ENCODE data around the gene CDSN.
A peak's percentile ranks its signal among the peaks of the same experiment; 100 is the strongest.
"Not testable (repeated sequence)": the region's sequence is repeated elsewhere in the genome, so short reads cannot be mapped to it uniquely, and the experiment has no call there.

Gene CDSN

DNA sequence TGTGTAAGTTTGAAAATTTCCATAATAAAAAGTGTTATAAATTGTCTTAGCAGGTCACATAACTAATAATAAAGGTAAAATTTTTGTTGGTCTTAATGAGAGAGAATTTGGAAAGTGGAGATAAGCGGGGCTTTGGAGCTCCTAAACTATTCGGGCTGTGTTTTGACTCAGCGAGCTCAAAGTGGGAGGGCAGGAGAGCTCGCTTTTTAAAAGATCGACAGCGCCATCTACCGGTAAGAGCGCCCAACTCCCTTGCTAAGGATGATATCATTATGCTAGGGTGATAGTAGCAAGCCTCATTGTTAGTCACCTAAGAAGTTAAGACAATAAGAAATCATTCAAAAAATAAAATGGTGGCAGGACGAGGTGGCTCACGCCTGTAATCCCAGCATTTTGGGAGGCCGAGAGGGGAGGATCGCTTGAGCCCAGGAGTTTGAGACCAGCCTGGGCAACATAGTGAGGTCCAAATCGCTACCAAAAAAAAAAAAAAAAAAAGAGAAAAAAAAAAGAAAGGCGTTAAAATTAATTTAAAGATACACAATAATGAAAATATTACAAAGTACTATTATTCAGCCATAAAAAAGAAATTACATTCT, 32.7 kb downstream of the CDSN start:
- peak; percentile 76 to 82 for DNase-seq (ENCODE audit: low read depth in 2 of 2)

DNA sequence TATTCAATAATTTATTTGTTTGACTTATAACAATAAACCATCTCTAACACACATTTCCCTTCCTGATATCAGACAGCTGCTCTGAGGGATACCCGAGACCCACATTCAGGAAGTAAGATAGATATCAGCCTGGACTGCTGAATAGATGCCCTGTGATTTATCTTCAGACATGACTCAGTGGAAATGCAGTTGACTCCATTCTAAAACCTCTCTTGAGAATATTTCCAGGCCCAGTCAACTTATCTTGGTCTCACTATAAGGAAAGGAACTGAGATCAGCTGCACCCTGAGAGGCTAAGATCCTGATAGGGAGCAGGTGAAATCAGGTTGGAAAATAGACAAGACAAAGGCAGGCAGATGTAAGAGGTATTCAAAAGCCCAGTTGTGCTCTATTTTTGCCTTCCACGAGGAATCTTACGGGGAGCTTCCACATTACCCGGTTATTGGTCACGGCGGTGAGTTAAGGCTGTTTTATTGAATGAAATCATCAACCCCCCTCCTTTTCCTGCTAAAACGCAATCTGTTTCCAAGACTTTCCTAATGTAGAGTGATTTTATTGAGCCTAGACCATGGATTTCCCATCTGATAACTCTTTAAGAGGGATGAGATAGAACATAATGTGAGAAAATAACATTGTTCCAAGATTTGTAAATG, 33.3 kb downstream of the CDSN start:
- DNase-seq (ENCODE audit: low read depth in 2 of 2) = no peak

DNA sequence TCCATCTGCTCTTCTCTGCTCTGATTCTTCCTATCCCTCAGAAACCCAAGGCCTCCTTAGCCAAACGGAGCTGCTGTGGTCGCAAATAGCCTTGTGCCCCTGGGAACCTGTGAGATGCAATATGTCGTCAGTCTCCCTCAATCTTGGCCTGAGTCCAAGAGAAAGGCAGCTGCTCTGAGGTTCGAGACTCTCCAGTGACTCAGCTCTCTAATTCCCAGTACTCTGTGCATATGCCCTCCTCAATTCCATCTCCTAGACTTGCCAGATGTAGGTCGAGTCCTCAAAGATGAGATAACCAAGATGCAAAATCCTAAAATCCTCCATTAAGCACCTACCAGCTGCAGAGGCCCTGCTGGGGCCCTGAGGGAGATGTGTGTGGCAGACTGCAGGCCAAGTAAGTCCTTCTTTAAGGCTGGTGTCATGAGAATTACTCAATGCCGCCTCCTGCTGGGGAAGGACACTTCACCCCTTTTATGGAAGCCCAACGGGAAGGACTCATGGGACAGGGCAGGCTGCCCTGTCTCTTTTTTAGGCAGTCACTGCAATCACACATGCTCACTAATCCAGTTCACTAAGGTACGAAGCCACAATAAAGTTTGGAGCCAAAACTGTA, 36.4 kb downstream of the CDSN start:
- no peak for DNase-seq (ENCODE audit: low read depth in 2 of 2)

GRCh38 chr6:31081872-31082271, 38.4 kb downstream of the CDSN start:
- DNase-seq (ENCODE audit: low read depth in 2 of 2) = no peak

DNA sequence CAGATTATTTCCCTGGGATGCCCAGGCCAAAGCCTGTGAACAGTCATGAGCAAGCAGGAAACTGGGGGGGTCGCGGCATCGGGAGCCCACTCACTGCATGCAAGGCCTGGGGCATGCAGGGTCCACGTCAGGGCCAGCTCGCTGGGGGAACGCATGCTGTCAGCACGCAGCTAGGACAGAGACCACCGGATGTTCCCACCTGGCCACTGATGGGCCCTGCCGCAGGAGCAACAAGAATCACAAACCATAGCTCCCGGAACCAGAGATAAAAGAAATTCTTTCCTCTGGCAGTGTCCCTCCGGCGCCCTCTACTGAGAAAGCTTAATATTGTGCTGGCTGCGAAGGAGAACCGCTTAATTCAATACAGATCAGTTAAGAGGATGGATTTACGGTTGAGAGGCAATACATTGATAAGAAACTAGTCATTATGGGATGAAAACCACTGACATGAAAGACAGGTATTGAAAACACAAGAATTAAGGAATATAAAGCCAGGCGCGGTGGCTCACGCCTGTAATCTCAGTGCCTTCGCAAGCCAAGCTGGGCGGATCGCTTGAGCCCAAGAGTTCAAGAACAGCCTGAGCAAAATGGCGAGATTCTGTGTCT, 40.5 kb downstream of the CDSN start:
- DNase-seq (ENCODE audit: low read depth in 2 of 2) = peak; percentile 20 to 33

- no peak for DNase-seq (ENCODE audit: low read depth in 2 of 2)
These were observed 43.6 kb downstream of the CDSN start for GRCh38 chr6:31076611-31077010.

- no peak for DNase-seq (ENCODE audit: low read depth in 2 of 2)
These were observed 44.7 kb downstream of the CDSN start for GRCh38 chr6:31075528-31075927.

DNA sequence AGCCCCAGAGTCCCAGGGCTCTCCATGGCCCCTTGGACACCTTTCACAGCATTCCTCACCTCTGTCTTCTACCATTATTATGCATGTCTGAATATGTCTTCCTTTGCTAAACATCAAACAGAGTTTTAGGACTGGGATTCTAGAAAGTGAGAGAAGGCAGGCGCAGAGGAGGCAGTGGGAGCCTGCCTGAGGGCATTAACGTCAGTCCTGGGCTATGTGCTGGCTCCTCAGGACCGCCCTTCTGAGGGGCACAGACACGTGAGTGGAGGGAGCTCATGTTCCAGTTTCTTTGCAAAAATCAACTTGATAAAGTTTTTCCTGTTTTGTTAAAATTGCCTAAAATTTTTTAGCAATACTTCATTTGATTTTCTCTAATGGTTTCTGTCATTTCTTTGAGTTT, 45.8 kb downstream of the CDSN start:
- DNase-seq (ENCODE audit: low read depth in 2 of 2) = no peak

DNA sequence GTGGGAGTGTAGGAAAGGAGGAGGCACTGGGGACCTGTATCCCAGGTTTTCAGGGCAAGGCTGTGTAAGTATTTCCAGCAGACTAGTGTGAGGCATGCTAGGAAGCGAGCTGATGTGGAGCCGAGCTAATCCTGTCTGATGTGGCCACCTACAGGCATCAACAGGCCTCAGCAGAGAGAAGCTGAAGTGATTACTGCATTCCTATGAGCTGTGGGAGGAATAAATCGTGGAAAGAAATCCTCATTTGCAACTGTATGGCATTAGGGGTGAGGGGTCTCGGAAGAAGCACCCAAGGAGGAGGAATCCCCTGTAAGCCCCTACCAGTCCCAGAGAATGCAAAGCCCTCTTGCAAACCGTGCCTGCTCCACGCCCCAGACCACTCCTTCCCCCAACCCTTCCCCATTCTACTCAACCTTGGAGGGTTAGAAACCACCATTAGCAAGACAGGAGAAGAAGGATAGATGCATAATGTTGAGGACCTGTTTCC, 49.5 kb downstream of the CDSN start:
- DNase-seq (ENCODE audit: low read depth in 2 of 2) = no peak

DNA sequence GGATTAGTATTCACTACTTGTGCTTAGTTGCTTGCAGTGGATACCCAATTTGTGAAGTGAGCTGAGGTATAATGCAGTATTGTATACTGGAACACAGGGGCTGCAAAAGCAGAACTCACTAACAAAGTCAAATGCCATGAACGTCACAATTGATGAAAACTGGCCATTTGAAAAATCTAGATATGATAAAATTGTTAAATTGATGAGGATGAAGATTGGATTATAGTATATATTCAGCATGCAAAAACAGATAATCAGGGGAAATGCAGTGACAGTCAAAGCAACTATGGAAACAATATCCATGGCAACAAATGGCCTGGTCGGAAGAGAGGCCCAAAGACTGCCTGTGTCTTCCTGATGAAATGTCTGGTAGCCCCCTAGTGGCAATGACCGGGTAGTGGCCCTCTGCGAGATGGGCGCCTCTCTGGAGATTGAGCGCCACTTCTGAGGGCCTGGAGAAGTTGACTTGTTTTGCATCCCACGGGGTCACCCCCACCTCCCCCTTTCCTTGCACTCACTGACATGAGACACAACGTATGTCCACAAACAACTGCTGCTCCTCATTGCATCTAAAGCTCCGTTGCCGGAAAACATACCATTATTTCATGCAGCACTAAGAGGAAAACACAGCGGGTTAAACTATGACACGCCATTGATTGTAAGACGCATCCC, 51.4 kb downstream of the CDSN start:
- DNase-seq (ENCODE audit: low read depth in 2 of 2) = peak; percentile 33 to 35

DNA sequence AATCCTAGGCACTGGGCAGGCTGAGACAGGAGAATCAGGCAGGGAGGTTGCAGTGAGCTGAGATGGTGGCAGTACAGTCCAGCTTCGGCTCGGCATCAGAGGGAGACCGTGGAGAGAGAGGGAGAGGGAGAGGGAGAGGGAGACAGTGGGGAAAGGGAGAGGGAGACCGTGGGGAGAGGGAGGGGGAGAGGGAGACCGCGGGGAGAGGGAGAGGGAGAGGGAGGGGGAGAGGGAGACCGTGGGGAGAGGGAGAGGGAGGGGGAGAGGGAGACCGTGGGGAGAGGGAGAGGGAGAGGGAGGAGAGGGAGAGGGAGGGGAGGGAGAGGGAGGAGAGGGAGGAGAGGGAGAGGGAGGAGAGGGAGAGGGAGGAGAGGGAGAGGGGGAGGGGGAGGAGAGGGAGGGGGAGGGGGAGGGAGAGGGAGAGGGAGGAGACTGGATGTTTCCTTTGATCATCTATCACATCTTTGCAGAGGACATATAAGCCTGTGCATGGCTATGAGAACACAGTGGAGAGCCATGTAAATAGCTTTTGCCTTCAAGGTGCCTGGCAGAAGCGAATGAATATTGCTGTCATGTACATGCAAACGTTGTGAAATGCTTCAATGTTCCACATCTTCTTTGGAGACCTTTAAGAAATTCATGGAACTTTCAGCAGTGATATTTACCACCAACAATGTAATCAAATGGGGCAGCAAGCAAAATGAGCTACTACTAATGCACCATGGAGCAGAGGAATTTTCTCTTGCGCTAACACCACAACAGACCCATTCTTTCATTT, 52.2 kb downstream of the CDSN start:
- not testable (repeated sequence) for DNase-seq (ENCODE audit: low read depth in 2 of 2)

- DNase-seq (ENCODE audit: low read depth in 2 of 2) = not testable (repeated sequence)
These were observed 53.2 kb downstream of the CDSN start for GRCh38 chr6:31067028-31067427.

DNA sequence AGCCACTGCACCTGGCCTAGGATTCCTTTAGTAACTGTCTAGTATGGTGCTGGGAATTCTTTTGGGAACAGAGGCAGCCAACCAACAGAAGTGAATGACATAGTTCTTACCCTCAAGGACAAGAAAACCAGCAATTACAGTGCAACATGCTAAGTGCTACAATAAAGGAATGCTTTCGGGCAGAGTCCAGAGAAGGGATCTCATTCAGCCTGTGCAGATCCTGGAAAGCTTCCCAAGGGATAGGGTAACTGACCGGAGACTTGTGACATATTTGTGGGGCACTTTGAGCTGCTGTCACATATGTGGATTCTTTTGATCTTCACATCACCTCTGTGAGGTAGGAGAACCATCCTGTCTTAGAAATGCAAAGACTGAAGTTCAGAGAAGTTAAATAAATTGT, 54.7 kb downstream of the CDSN start:
- DNase-seq (ENCODE audit: low read depth in 2 of 2) = no peak
